Cardiac muscle cell (in vitro differentiated cells and primary cell): ENCODE measurements around the gene MRRF. TPM values are rescaled to one million over a fixed set of nuclear protein-coding genes. Genes with fewer than 3 reads are reported as not detected.
A peak's percentile ranks its signal among the peaks of the same experiment; 100 is the strongest.

Experiments used
- DNase-seq, 2 donors: peaks; one replicate each; pipeline versions ENCODE4 v3.0.0 to v3.0.0-alpha.2; 2010 to 2017; ENCODE audit warnings: low read depth in 1 of 2, low spot score in 1 of 2
- H3K27ac ChIP-seq: fragments of 200-600 bp; sonication (generic); 2 replicates; pipeline ENCODE4 v1.5.1; 2016
- H3K27me3 ChIP-seq: fragments of 200-600 bp; sonication (generic); 2 replicates; pipeline ENCODE4 v1.6.0; 2016; ENCODE audit warnings: control low read depth
- H3K36me3 ChIP-seq: fragments of 200-600 bp; sonication (generic); 2 replicates; pipeline ENCODE4 v1.5.1; 2016; ENCODE audit warnings: control low read depth
- H3K4me1 ChIP-seq: fragments of 200-600 bp; sonication (generic); 2 replicates; pipeline ENCODE4 v1.8.1; 2017; ENCODE audit warnings: low read depth, mild to moderate bottlenecking, mixed run types
- H3K4me3 ChIP-seq: fragments of 200-600 bp; sonication (generic); 2 replicates; pipeline ENCODE4 v1.5.1; 2016; ENCODE audit warnings: mild to moderate bottlenecking
- H3K9me3 ChIP-seq: fragments of 200-600 bp; sonication (generic); 2 replicates; pipeline ENCODE4 v1.5.1; 2017; ENCODE audit warnings: low read depth, mild to moderate bottlenecking, control low read depth
- CTCF ChIP-seq: IDR thresholded peaks from 2 replicates; pipeline ENCODE4 v1.5.1; 2012; ENCODE audit warnings: low read depth, mild to moderate bottlenecking, low read length
- polyA plus RNA-seq: library from polyadenylated mRNA; unstranded; fragments of >200 nt; fragmentation: Nextera tagmentation; extraction: Ambion mirVana; gene quantifications from 2 replicates; pipeline ENCODE4 v1.2.1, GENCODE V29; 2016
- total RNA-seq: library from RNA; depleted of rRNA; stranded (reverse); fragments of >200 nt; gene quantifications from 2 replicates; pipeline ENCODE4 v1.2.3, GENCODE V29; 2016

MRRF gene
- total and polyA plus RNA-seq, 2 experiments from 2014 or later, result 44.4 to 45.5 TPM

GRCh38 chr9:122346478-122347347 lies 82.0 kb downstream of the MRRF start:
- Histone ChIP-seq H3K27ac (no peak overlapping the region), H3K36me3 (no peaks in the 10 kb centered on the region), H3K4me1 (no peaks in the 10 kb centered on the region), H3K27me3 (peaks cover 13% of the 10 kb centered on the region), H3K9me3 (no peaks in the 10 kb centered on the region), H3K4me3 (peak overlapping the region; percentile 30)
- no peak for TF ChIP-seq CTCF
- peak; percentile 53 to 66 for DNase-seq

GRCh38 chr9:122347348-122348287 lies 82.9 kb downstream of the MRRF start:
- H3K27ac ChIP-seq, result no peak overlapping the region
- peak overlapping the region; percentile 30 for H3K4me3 ChIP-seq
- no peaks in the 10 kb centered on the region for H3K9me3 ChIP-seq
- peak in 1 of 2 donors; percentile 60 for DNase-seq
- no peaks in the 10 kb centered on the region for H3K36me3 ChIP-seq
- peaks cover 13% of the 10 kb centered on the region for H3K27me3 ChIP-seq
- H3K4me1 ChIP-seq, result no peaks in the 10 kb centered on the region
- no peak for TF ChIP-seq CTCF

GRCh38 chr9:122348288-122348777 lies 83.7 kb downstream of the MRRF start:
- no peak for DNase-seq
- peaks cover 13% of the 10 kb centered on the region for H3K27me3 ChIP-seq
- H3K4me3 ChIP-seq, result no peak overlapping the region
- no peaks in the 10 kb centered on the region for H3K9me3 ChIP-seq
- H3K36me3 ChIP-seq, result no peaks in the 10 kb centered on the region
- no peak overlapping the region for H3K27ac ChIP-seq
- no peaks in the 10 kb centered on the region for H3K4me1 ChIP-seq
- TF ChIP-seq CTCF, result no peak

- H3K4me3 ChIP-seq, result no peak overlapping the region
- H3K4me1 ChIP-seq, result no peaks in the 10 kb centered on the region
- no peak for DNase-seq
- H3K27ac ChIP-seq, result no peak overlapping the region
- no peaks in the 10 kb centered on the region for H3K36me3 ChIP-seq
- no peaks in the 10 kb centered on the region for H3K9me3 ChIP-seq
- H3K27me3 ChIP-seq, result peaks cover 13% of the 10 kb centered on the region
- no peak for TF ChIP-seq CTCF
Observed at GRCh38 chr9:122348791-122349190, 84.1 kb downstream of the MRRF start.

- Histone ChIP-seq H3K9me3 (no peaks in the 10 kb centered on the region), H3K27ac (no peak overlapping the region), H3K4me1 (no peaks in the 10 kb centered on the region), H3K4me3 (no peak overlapping the region), H3K36me3 (no peaks in the 10 kb centered on the region), H3K27me3 (peaks cover 13% of the 10 kb centered on the region)
- no peak for DNase-seq
- TF ChIP-seq CTCF, result no peak
Observed at GRCh38 chr9:122349201-122349600, 84.5 kb downstream of the MRRF start.
